Measurements from ENCODE around the gene PTPRK. TPM values are rescaled to one million over a fixed set of nuclear protein-coding genes. Genes with fewer than 3 reads are reported as not detected.

Gene PTPRK
- total RNA-seq, 2 donors from 2014 or later, result 3.2 to 5.1 TPM

DNA sequence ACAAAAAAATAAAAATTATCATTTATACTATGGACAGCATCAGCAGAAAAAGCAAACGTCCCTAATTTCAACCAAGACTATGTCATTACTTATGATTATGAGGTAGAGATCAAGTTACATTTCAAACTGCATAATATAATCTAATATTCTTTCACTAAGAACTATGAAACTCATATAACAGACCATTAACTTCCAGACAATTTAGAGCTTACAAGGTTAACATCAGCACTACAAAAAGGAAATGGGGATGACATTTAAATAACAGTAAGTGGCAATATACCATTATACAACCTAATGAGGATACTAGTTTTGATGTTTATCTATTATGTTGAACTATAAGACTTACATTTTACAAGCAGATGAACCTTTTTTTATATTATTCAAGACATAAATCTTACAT is 358.6 kb downstream of the PTPRK start:
- no peak overlapping the region for H3K27ac Mint-ChIP-seq
- H3K36me3 Mint-ChIP-seq, result no peaks in the 10 kb centered on the region
- no peak for ATAC-seq
- no peak for DNase-seq (ENCODE audit: low spot score in 2 of 2)
- H3K9me3 Mint-ChIP-seq, result no peaks in the 10 kb centered on the region

DNA sequence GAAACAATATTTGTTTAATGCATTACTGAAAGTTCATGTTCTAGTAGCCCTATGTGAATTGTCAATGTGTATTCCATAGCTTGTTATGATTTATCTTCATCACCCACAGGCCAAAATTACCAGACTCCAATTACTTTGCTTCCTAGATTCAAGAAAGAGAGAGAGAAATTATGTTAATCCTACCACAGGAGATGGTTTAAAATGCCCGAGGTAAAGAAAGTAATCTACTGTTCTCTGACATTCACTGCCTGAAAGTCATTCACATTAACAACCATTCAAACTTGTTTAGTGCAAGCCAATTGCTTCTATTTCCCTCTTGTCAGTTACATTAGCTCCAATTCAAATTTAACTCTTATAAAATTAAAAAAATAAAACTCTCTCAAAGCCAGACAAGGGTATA is 359.1 kb downstream of the PTPRK start:
- Mint-ChIP-seq H3K36me3 (no peaks in the 10 kb centered on the region), H3K27ac (no peak overlapping the region), H3K9me3 (no peaks in the 10 kb centered on the region)
- DNase-seq (ENCODE audit: low spot score in 2 of 2) (no peak), ATAC-seq (no peak)

DNA sequence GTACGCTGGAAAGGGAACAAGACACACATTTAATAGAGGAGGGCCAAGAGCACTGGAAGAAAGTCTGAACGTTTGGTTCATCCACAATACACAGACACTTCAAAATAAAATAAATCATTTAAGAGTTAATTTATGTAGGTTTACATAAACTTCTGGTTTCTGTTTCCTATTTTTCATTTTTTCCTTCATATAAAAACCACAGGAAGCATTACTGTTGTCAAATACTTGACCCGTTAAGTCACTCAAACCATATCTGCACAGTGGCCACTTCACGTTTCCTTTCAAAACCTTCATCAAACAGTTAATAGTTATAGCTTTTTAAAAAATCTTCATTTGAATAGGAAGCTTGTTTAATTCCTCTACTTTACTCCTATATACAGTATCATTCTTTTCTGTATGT is 361.9 kb downstream of the PTPRK start:
- Mint-ChIP-seq H3K36me3 (no peaks in the 10 kb centered on the region), H3K9me3 (no peaks in the 10 kb centered on the region), H3K27ac (no peak overlapping the region)
- ATAC-seq (no peak), DNase-seq (ENCODE audit: low spot score in 2 of 2) (no peak)

DNA sequence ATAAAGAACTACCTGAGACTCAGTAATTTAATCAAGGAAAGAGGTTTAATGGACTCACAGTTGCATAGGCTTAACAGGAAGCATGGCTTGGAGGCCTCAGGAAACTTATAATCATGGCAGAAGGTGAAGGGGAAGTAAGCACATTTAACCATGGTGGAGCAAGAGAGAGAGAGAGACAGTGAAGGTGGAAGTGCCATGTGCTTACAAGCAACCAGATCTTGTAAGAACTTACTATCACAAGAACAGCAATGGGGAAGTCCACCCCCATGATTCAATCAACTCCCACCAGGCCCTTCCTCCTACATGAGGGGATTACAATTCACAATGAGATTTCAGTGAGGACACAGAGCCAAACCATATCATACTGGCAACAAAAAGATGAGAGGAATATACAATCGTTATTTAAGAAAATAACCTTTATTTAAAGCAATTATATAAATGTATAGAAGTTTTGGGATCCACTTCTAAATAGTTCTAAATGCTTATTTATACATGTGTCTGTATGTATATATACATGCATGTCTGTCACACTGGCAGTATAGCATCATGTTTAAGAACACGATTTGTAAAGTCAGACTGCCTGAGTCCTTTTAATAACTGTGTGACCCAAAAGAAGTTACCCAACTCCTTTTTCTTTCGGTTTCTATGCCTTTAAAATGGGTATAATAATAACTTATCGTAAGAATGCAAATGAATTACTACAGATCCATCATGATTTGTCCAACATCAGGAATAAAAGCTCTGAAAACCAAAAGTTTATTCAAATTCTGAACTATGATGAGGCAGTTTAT is 363.9 kb downstream of the PTPRK start:
- H3K9me3 Mint-ChIP-seq, result no peaks in the 10 kb centered on the region
- H3K36me3 Mint-ChIP-seq, result no peaks in the 10 kb centered on the region
- DNase-seq (ENCODE audit: low spot score in 2 of 2) (no peak), ATAC-seq (no peak)
- no peak overlapping the region for H3K27ac Mint-ChIP-seq

DNA sequence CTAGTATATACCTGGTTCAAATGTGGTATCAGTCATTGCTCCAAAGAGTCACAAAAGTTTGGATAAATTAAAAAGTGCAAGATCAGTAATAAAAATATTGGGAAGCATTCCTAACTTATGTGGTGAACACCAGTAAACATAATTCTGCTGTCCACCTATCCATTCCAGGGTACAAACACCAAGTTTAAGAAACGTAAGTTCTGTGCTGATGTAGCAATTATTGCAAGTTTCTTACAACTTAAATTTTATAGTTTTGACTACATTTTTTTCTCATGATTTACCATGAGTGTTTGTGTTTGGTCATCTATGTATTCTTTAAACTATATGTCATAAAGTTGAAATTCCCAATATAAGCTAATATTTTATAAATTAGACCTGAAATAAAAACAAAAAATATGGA is 364.6 kb downstream of the PTPRK start:
- DNase-seq (ENCODE audit: low spot score in 2 of 2) (no peak), ATAC-seq (no peak)
- Mint-ChIP-seq H3K36me3 (no peaks in the 10 kb centered on the region), H3K9me3 (no peaks in the 10 kb centered on the region), H3K27ac (no peak overlapping the region)

DNA sequence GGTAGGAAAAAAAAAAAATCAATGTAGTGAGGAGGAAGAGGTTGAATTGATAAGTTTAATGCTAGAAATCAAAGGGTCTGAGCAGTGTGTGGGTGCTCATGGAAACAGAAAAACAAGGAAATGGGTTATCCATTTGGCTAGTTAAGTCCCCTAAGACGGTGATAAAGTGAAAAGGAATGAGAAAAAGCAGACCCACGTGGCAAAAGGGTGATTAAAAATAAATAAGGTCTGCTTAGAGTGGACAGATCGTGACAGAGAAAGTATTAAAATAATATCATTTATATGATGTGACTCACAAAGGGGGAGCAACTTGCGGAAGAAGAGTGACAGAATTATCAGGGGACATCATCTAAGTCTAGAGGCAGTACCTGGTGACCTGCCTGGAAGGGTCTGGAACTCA is 367.8 kb downstream of the PTPRK start:
- no peaks in the 10 kb centered on the region for H3K36me3 Mint-ChIP-seq
- no peak for ATAC-seq
- no peak overlapping the region for H3K27ac Mint-ChIP-seq
- no peaks in the 10 kb centered on the region for H3K9me3 Mint-ChIP-seq
- DNase-seq (ENCODE audit: low spot score in 2 of 2), result no peak

DNA sequence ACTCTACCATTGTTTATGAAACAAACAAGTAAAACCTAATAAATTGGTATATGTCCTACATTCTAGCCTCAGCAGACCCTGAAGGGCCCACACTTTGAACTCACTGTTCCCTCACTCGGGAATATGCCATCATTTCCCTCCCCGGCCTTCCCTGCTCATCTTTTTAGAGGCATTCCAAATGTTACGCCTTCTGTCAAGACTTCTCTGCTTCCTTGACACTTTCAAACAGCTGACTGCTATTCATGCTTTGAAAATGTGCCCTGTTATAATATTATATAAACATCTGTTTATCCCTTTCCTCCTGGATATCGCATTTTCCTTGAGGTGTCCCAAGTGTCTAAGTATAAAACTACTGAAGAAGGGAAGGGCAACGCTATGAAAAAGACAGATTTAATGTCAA is 370.0 kb downstream of the PTPRK start:
- Mint-ChIP-seq H3K9me3 (no peaks in the 10 kb centered on the region), H3K36me3 (no peaks in the 10 kb centered on the region), H3K27ac (peak overlapping the region in 1 of 2 donors; percentile 39)
- no peak for ATAC-seq
- no peak for DNase-seq (ENCODE audit: low spot score in 2 of 2)

DNA sequence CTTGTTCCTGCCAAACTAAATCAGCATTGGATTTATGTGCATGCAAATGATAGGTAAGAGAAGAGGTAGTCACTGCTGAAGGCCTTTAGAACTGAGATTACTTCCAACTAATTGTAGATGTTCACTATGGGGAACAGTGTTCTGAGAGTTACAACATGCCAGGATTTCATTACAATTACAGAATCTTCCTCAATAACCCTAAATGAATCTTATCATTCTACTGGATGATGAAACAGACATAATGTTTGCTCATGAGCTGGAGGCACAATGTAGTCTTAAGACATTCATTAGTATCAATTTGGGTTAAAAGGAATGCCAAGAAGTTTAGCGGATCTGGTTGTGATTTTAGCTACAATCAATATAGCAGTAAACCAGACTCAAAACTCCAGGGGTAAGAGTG is 370.6 kb downstream of the PTPRK start:
- Mint-ChIP-seq H3K9me3 (no peaks in the 10 kb centered on the region), H3K27ac (no peak overlapping the region), H3K36me3 (no peaks in the 10 kb centered on the region)
- DNase-seq (ENCODE audit: low spot score in 2 of 2) (no peak), ATAC-seq (no peak)

DNA sequence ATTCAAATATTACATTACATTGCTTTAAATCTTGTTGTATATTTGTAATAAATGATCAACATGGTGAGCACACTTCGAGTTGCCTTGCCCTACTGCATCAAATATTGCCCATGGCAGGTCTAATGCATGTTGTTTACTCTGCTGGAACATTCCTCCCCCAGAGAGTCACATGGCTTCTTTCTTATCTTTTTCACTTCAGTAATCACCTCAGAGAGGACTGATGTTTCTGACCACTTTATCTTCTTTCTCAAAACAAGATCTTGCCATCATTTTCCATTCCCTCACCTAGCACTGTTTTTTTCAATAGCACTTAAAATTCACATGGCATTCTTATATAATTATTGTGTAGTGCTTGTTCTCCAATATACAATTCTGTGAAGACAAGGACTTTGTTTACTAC is 376.1 kb downstream of the PTPRK start:
- H3K27ac Mint-ChIP-seq, result no peak overlapping the region
- no peaks in the 10 kb centered on the region for H3K9me3 Mint-ChIP-seq
- ATAC-seq (no peak), DNase-seq (ENCODE audit: low spot score in 2 of 2) (no peak)
- no peaks in the 10 kb centered on the region for H3K36me3 Mint-ChIP-seq

DNA sequence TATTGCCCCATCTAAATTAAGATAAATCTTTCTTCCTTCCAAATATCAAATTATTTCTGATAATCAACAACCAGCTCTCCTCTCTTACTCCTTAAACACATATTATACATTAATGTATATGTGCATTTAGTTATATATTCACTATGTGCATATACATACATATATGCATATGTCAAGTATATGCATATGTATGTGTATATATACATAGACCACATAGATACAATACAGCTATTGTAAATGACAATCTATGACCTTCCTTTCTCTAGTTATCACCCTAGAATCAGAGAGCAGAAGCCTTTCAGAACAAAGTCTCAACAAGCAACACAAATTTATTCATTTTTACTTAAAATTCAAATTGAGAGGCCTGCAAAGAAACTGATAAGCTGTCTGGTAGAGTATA is 378.5 kb downstream of the PTPRK start:
- no peak for ATAC-seq
- no peaks in the 10 kb centered on the region for H3K9me3 Mint-ChIP-seq
- no peaks in the 10 kb centered on the region for H3K36me3 Mint-ChIP-seq
- no peak for DNase-seq (ENCODE audit: low spot score in 2 of 2)
- H3K27ac Mint-ChIP-seq, result no peak overlapping the region

DNA sequence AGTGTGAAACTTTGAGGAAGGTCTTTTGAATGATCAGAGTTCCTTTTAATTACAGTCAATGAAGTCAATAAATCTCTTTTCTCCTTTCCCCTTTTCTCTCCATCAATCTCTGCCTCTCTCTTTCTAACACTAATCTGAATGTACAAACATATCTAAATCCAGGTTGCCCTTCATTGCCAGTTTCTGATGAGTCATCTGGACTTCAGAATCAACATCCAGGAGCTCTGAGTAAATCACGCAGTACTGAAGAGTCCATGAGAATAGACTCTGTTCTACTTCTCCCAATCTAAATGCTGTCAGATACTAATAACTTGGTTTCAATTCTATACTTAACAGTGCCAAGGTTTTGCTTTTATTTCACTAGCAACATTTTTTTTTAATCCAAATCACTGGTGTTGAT is 380.9 kb downstream of the PTPRK start:
- no peaks in the 10 kb centered on the region for H3K9me3 Mint-ChIP-seq

DNA sequence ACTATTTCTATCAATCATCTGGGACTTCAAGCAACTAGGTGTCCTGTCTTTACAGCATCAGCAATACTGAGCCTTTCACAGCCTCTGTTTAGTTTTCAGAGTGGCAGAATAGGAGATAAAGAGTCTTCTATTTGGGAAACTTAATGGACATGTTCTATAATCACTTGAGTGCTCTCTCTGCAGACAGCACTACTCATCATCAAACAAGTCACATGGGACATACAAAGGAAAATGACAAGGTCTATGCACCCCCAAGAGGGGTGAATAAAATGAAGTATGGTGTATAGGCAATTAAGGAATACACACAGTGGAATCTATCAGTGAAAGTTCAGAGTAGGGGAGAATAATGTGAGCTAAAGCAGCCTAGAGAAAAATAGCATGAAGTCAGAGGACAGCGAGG is 381.7 kb downstream of the PTPRK start:
- DNase-seq (ENCODE audit: low spot score in 2 of 2) (no peak), ATAC-seq (no peak)
- Mint-ChIP-seq H3K9me3 (no peaks in the 10 kb centered on the region), H3K27ac (no peak overlapping the region), H3K36me3 (no peaks in the 10 kb centered on the region)

More for the DNA sequence above, 380.9 kb downstream of the PTPRK start:
- DNase-seq (ENCODE audit: low spot score in 2 of 2) (no peak), ATAC-seq (no peak)
- H3K27ac Mint-ChIP-seq, result no peak overlapping the region
- no peaks in the 10 kb centered on the region for H3K36me3 Mint-ChIP-seq

DNA sequence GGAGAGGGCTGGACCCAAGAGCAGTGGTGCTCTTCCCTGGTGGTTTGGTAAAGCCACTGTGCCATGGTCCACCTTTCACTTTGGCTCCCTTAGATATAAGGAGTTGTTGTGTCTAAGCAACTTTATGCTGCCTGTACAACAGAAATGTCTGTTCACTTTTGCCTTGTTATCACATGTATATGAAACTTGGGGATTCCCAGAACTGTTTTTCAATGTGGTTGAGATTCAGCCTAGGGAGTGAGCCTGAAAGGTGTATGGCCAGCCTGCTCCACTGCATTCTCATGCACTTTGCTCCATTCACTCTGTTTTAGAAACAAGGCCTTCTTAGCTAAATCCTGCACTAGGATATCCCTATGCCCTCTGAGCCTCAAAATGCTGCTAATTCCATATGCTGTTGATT is 385.1 kb downstream of the PTPRK start:
- no peak for DNase-seq (ENCODE audit: low spot score in 2 of 2)
- ATAC-seq, result no peak
- H3K9me3 Mint-ChIP-seq, result no peaks in the 10 kb centered on the region
- no peak overlapping the region for H3K27ac Mint-ChIP-seq
- H3K36me3 Mint-ChIP-seq, result no peaks in the 10 kb centered on the region

DNA sequence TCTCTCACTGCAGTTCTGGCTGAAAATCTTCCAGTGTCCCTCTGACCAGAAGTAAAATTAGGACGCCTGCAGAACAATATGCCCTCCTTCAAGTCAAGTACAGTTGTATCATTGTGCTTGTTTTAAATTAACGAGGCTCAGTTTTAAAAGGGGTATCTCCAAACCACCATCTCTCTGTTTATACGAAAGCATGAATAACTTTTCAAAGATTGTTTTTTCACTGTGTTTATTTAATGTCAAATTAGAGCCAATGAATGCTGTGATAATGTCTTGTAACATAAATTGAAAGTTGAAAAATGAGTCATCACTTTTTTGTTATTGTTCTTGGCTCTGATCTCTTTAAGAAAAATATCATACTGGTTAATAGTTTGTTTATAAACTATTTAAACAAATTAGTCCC is 388.8 kb downstream of the PTPRK start:
- Mint-ChIP-seq H3K9me3 (no peaks in the 10 kb centered on the region), H3K27ac (no peak overlapping the region), H3K36me3 (no peaks in the 10 kb centered on the region)
- ATAC-seq (no peak), DNase-seq (ENCODE audit: low spot score in 2 of 2) (no peak)

DNA sequence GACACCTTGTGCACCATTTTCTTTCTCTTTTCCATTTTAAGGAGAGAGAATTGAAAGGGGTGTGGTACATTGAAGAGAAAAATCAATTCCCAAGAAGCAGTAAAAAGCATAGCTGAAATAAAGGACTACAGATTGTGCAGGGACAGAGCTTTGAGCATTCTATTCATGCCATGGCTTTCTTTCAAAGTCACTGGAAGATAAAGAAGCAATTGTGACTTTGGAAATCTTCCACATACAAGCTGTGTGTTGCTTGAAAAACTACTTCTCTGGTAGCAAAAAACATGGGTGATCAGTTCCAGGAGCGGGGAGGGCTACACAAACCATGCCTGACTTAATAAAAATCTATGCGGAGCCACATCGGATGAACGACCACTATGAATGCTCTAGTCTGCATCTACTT is 389.4 kb downstream of the PTPRK start:
- no peaks in the 10 kb centered on the region for H3K36me3 Mint-ChIP-seq
- ATAC-seq (no peak), DNase-seq (ENCODE audit: low spot score in 2 of 2) (no peak)
- no peaks in the 10 kb centered on the region for H3K9me3 Mint-ChIP-seq
- no peak overlapping the region for H3K27ac Mint-ChIP-seq

DNA sequence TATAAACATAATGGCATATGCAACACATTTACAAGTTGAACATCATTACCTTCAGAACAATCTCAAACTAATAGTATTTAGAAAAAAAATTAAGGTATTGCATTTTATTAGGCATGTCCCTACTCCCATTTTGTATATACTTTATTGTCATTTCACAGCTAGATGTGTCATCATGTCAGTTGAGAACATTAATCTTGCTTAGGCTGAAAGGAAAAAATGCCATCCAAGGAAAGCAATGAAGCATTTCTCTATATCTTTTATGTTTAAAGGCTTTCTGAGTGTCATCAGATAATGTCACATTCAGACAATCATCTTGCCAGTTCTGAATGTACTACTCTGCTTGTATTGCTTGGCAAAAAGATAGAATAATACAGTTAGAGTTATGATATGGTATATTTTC is 390.7 kb downstream of the PTPRK start:
- H3K36me3 Mint-ChIP-seq, result no peaks in the 10 kb centered on the region
- ATAC-seq (no peak), DNase-seq (ENCODE audit: low spot score in 2 of 2) (no peak)
- no peaks in the 10 kb centered on the region for H3K9me3 Mint-ChIP-seq
- no peak overlapping the region for H3K27ac Mint-ChIP-seq

DNA sequence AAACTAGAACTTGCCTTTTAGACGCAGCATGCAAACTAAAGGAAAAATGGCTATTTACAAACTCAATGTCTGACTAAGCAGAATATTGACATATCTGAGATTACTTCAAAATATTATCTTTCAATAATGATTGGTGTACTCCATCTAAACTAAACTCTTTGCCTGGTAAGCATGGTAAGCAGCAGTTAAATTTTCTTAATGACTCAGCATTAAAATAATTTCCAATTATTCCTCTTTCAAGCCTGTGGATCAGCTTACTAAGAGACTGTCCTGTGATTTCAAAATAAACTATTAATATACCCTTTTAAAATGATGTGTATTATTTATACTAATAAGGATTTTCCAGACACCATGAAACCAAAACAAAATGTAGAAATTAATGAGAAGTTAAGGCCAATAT is 392.7 kb downstream of the PTPRK start:
- ATAC-seq, result no peak
- no peaks in the 10 kb centered on the region for H3K36me3 Mint-ChIP-seq
- no peak overlapping the region for H3K27ac Mint-ChIP-seq
- no peaks in the 10 kb centered on the region for H3K9me3 Mint-ChIP-seq
- DNase-seq (ENCODE audit: low spot score in 2 of 2), result no peak

DNA sequence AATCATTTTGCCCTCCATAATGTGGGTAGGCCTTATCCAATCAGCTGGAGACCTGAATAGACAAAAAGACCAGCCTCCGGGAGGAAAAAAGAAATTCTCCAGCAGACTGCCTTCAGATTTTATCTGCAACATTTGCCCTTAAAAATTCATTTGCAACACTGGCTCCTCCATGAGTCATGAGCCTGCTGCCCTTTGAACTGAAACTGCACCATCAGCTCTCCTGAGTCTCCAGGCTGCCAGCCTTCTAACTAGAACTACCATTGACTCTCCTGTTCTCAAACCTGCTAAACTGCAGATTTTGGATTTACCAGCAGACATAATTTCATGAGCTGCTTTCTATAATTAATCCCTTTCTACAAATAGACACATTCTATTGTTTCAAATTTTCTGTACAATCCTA is 395.7 kb downstream of the PTPRK start:
- ATAC-seq (peak in 1 of 2 donors; percentile 61), DNase-seq (ENCODE audit: low spot score in 2 of 2) (no peak)
- Mint-ChIP-seq H3K27ac (no peak overlapping the region), H3K9me3 (no peaks in the 10 kb centered on the region), H3K36me3 (no peaks in the 10 kb centered on the region)

DNA sequence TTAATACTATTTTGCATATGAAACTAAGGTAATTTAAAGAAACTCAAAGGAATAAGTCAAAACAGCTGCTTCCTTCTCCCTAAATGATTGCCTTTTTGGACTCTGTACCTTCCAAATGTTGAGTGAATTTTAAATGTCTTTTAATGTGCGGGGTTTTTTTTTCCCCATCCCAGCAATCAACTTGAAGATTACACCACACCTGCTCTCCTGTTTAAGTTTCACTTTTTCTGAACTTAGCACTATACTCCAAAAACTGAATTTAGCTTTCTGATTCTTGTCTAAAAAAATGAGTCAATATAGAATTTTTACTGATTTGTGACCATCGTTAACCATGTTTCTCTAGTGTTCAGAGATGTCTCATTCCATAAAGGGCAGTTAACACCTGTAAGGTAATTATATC is 398.8 kb downstream of the PTPRK start:
- Mint-ChIP-seq H3K36me3 (no peaks in the 10 kb centered on the region), H3K27ac (no peak overlapping the region), H3K9me3 (no peaks in the 10 kb centered on the region)
- ATAC-seq, result no peak
- DNase-seq (ENCODE audit: low spot score in 2 of 2), result no peak

All from activated naive CD4-positive, alpha-beta T cell treated with anti-CD3 and anti-CD28 coated beads, Interleukin-2, amount 50 U/mL, for 72 hours (primary cell).